GM21825 (cell line): Measurements from ENCODE around the gene RPP30.
A peak's percentile ranks its signal among the peaks of the same experiment; 100 is the strongest.
"Not testable (repeated sequence)": the region's sequence is repeated elsewhere in the genome, so short reads cannot be mapped to it uniquely, and the experiment has no call there.

Source experiments
- ATAC-seq: cut with Tn5 transposase; IDR thresholded peaks from one replicate; pipeline ENCODE4 v1.9.1; 2021; ENCODE audit warnings: mild to moderate bottlenecking, moderate library complexity; ENCODE audit not compliant: unreplicated experiment

The RPP30 gene

DNA sequence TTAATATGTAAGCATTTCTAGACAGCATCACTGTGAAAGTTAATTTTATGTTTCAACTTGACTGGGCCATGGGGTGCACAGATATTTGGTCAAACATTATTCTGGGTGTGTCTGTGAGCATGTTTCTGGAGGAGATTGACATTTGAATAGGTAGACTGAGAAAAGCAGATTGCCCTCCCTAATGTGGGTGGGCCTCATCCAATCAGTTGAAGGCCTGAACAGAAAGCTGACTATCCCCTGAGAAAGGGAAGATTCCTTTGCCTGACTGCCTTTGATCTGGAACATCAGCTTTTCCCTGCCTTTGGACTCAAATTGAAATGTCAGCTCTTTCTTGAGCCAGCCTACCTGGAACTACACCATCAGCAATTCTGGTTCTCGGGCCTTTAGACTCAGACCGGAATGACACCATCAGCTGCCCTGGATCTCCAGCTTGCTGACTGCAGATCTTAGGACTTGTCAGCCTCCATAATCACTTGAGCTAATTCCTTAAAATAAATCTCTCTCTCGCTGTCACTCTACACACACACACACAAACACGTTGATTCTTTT is 5.7 kb upstream of the RPP30 start:
- ATAC-seq, result no peak

DNA sequence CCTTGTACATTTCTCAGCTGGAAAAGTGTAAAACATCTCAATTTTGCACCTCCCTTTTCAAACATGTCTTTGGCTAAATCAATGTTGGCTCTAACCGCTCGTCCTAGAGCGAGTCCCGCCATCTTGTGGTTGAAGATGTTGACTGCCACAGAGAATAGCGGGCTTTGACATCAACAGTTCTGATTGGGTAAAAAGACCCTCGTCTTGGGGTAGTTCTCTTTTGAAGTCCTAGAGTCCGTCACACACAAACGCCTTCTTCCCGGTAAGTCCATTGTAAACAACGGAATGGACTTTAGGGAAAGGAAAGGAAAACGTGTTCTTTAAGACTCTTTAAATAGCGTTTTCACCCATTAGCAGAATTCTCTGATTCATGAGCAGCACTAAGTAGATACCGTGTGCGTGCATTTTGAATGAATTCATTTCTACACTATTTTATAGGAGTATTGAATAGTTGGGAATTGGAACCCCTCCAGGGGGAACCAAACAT is 452 bp upstream of the RPP30 start:
- peak; percentile 45 for ATAC-seq

DNA sequence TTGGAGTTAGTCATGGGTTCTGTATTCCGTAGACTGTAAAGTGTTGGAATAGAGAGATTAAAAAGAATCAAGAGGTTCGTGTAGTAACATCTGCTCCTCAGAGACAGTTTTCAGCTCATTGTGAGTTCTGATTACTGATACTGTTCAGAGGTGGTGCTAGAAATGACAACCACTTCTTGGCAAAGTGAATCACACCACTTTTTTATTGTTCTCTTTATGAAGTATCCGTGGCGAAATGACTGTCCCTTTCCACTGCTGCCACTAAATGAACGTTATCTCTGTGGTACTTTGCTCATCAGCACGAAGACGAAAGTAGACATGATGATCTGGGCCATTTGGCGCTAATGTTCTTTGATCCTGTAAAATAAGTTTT is 860 bp downstream of the RPP30 start:
- ATAC-seq, result no peak

DNA sequence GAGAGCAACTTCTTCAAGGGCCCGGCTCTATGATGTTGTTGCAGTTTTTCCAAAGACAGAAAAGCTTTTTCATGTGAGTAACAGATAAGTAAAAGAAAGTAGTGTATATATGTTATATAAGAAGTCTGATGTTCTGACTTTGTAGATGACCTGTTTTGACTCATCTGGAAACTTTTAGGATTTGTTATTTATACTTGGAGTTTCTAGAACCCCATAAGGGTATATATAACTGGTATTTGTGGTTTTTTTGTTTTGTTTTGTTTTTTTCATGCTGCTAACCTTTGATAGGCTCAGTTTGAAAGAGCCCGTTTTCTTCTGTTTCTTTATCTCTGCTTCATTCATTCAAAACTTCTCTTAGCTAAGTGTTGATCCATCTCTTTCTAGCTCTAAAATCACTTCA is 7.3 kb downstream of the RPP30 start:
- ATAC-seq, result no peak

DNA sequence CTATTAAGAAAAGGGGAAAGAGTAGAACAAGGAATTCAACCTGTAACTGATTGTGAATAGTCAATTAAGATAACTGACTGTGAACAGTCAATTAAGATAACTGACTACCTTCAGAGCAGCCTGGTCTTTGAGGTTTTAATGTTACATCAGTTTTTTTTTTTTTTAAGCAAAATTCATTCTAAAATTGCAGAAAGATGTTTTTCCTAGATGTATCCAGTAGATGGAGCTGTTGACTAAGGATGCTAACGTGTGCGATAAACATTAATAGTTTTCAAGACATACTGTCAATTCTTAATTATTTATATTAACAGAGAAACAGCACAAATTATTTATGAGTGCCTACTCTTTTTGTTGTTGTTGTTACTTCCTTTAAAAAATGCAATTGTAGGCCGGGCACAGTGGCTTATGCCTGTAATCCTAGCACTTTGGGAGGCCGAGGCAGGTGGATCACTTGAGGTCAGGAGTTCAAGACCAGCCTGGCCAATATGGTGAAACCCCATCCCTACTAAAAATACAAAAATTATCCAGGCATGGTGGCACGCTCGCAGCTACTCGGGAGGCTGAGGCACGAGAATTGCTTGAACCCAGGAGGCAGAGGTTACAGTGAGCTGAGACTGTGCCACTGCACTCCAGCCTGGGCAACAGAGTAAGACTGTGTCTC is 8.4 kb downstream of the RPP30 start:
- not testable (repeated sequence) for ATAC-seq

DNA sequence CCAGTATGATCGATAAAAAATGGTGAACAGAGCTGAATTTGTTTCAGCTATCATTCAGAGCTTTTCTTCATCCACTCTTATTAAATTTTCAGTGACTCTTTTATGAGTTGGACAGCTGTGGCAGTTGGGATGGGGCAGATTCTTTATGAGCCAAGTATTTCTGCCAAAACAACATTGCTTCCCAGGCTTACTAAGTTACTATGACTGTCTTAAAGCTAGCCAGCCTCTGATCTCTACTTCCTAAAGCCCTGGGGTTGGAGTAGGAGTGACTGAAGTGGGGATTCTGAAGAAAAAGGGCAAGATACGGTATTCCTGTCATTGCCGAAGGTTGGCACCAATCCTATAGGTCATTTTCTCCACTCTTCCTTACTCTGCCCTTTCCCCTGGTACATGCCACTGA is 12.7 kb downstream of the RPP30 start:
- no peak for ATAC-seq

DNA sequence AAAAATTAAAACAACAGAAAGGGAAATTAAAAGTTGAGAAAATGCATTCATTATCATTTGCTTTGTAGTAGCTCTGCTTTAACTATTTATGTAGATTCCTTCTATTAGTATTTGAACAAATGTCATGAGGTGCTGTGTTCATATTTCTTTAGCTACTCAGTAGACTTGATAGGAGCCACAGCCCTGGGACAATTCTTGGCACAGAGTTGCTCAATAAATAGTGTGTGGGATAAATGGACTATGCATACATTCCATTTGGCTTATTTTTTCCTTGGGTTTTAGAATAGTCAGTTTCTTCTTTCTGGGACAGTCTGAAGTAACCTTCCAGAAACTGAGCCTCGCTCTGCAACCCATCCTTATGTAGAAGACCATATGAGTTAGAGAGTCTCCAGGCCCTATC is 13.4 kb downstream of the RPP30 start:
- ATAC-seq, result no peak

DNA sequence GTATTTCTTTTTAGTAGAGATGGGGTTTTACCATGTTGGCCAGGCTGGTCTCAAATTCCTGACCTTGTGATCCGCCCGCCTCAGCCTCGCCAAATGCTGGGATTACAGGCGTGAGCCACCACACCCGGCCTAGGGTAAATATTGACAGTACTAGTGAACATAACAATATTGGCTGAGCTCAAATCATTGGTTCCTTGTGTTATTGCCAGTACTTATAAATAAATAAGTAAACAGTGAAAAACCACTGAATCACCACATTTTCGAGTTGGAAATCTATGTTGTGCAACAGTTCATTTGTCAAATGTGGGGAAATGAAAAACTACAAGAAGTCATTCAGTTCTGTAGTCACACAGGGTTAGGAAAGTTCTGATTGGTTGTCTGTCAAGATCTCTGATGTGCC is 15.8 kb downstream of the RPP30 start:
- ATAC-seq, result no peak

DNA sequence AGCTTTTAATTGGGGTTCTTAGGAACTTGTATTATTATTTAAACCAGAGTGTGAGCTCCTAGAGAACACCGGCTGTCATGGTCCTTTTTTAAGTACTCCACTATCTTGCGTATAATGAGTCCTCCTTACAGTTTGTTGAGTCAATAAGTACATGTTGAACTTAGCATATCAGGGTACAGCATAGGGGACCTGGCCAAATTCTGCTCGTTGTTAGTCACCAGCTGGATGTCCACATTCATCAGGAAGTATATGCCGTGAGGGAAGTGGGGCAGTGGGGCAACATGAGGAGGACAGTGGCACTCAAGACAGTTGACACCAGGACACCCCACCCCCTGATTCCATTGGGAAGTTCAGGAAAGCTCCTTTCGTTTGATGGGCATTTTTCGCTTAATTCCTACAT is 16.6 kb downstream of the RPP30 start:
- ATAC-seq, result no peak

DNA sequence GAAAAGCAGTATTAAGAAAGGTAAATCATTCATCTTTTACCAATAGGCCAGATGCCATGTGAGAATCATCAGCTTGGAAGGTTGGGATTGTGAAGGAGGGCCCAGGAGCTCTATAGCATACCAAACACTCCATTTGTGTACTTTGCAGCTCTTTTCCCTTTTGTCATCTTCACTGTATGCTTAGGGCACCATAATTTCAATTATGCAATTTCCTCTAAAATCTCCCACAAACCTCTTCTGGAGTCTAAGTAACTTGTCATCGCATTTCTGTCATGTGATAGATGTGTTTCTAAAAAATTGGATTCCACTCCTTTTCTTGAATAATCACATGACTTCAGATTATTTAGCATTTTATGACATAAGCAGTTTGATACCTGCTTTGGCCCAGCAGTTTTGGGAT is 17.9 kb downstream of the RPP30 start:
- no peak for ATAC-seq

DNA sequence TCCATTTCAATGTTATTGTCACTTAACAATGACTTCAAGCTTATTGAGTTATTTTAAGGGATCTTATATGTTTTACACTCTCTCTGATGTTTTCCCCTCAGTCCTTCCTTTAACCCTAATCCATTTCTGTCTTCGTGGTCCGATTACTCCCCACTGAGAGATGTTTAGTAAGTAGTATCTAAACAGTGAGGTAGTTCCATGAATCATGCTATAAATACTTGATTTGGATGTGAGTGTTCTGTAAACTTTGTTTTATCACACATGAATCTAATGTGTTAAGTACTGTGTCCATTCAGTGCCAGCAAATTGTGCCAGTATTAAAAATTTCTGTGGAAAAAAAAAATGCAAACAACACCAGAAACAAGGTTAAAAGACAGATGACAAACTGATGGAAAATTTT is 18.6 kb downstream of the RPP30 start:
- ATAC-seq, result no peak

DNA sequence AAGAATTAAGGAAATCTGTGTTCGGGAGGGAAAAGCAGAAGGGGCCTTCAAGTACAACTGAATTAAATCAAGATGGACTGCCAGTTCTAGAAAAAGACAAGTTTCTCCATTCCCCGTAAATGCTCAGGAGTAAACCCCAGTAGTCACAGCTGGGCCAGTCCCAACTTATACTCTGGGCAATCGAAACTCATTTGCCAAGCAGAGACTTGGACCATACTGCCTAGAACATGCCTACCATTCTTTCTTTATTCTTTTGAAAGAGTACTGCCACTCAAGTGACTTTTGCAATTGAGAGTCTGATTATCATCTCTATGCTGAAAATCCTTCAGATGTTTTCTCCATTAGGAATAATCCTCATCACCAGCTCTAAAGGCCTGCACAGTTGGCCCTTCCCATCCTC is 21.4 kb downstream of the RPP30 start:
- ATAC-seq, result no peak

DNA sequence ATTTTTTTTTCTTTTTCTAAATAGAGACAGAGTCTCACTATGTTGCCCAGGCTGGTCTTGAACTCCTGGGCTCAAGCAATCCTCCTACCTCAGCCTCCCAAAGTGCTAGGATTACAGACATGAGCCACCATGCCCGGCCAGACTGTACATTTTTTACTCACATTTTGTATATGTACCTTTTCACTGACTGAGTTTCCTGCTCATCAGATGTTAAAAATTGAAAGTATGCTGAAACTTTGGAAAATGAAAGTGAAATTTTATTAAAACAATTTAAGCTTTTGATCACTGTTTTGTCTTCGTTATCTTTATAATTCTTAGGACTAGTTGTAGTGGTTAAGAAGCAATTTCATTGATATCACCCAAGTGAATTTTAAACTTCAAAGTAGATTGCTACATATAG is 25.1 kb downstream of the RPP30 start:
- not testable (repeated sequence) for ATAC-seq

DNA sequence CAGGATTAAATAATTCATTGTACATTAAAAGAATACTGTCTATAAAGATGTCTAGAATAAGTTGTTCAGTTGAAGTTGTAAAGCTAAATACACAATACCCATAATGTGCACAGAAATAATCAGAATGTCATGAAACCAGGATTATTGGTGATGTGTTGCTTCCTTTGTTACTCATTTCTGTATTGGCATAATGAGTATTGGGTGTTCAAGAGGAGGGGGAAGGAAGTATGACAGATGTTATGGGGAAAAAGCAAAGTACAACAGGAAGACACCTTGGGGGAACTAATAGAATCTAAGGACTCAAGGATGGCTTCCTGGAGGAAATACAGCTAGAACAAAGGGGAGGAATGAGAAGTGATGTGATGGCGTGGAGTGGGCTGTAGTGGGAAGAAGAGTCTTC is 34.2 kb downstream of the RPP30 start:
- no peak for ATAC-seq

DNA sequence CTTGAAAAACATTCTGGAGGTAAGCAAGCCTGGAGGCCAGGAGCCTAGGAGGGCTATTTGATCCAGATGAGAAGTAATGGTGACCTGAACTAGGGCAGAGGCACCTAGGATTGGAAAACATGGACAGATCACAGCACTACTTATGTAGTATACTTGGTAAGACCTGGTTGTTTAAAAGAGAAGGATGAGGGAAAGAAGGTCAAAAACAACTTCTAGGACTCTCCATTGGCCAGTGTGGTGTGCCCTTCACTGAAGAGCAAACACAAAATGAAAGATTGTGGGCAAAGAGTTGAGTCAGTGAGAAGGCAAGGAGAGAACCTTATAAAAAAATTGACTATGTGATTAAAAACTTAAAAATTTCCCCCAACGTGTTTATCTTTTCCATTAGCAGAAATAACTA is 34.8 kb downstream of the RPP30 start:
- no peak for ATAC-seq

DNA sequence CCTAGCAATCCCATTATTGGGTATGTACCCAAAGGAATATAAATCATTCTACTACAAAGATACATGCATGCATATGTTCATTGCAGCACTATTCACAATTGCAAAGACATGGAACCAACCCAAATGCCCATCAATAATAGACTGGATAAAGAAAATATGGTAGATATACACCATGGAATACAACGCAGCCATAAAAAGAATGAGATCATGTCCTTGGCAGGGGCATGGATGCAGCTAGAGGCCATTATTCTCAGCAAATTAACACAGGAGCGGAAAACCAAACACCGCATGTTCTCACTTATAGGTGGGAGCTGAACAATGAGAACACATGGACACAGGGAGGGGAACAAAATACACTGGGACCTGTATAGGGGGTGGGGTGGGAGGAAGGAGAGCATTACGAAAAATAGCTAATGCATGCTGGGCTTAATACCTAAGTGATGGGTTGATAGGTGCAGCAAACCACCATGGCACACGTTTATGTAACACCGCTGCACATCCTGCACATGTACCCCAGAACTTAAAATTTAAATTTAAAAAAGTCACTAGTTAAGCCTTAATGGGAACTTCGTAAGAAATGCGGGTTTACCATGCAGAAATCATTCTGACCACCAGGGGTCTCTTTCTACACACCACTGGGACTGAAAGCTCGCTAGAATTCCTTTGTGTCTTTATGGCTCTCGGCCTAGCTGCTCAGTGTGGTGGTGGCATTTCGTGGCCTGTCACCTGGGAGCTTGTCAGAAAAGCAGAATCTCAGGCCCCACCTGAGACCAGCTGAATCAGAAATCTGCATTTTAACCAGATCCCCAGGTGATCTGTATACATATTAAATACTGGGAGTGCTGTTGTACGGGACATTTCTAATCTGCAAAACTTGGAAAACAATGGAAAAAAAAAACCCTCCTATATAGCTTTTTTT is 39.6 kb downstream of the RPP30 start:
- peak; percentile 73 for ATAC-seq

DNA sequence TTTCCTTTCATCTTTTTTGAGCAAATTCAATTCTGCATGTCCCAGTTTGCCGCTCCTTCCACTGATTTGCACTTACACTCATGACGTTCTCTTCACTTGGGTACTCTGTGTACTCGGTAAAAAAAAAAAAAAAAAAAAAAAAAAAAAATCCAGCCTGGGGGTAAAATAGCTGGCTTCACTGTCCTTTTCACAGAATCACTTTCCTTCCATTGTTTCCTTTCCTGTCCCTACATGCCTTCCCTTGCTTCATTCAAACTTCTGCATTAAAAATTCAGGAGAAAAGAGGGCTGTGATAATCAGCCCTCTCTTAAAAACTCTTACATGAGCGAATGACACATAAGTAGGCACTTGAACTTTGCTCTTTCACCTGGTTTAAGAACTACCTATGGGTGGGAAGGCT is 40.4 kb downstream of the RPP30 start:
- ATAC-seq, result no peak

DNA sequence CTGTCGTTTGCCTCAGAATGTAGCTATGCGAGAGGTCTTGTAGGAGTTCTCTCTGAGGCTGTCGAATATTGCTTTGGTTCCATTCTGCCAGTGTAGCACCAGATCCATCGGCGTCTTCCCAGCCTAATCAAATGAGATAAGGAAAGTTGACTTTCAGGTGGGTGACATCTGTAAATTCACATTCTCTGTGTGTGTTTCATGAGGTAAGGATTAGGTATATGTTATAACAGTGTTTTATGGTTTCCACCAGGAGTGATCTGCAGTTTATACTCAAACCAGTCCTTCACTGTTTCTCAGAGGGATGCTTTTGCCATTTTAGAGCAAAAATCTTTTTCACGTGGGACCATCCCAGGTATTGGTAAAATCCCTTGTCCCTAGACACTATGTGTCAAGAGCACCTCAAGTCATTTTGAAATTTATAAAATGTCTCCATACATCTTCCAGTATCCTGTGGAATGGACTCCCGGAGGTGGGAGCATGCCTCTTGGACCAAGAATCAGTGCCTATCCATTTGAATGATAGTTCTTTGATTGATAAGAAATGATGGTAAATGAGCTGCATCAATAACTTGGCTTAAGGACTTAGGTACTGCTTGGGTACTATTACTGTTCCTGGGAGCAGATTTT is 41.2 kb downstream of the RPP30 start:
- no peak for ATAC-seq

DNA sequence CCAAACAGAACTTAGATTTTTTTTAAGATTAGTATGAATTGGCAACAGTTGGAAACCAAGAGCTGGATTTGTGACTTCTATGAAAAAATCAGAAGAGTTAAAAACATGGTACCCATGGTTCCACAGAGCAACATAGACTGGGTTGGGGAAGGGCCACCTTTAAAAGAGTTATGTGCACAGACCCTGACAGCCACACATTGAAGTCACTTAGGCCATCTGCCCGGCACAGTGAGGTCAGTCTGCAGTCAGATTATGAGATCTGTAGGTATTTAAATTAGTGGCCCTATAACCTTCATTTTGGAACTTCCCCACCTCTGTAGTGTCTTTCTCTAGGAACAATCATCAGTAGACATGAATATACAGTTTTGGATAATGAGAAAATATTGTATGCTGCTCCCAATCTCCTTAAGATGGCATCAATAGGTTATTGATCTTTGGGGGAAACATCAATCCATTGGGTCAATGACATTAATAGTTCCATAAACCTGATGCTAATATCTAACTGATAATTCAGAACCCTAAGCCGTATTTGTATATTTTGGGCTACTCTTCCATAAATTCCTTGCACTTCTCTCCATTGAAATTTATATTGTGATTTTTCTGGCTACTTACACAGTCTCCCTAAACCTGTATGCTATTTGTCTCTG is 42.1 kb downstream of the RPP30 start:
- ATAC-seq, result no peak

DNA sequence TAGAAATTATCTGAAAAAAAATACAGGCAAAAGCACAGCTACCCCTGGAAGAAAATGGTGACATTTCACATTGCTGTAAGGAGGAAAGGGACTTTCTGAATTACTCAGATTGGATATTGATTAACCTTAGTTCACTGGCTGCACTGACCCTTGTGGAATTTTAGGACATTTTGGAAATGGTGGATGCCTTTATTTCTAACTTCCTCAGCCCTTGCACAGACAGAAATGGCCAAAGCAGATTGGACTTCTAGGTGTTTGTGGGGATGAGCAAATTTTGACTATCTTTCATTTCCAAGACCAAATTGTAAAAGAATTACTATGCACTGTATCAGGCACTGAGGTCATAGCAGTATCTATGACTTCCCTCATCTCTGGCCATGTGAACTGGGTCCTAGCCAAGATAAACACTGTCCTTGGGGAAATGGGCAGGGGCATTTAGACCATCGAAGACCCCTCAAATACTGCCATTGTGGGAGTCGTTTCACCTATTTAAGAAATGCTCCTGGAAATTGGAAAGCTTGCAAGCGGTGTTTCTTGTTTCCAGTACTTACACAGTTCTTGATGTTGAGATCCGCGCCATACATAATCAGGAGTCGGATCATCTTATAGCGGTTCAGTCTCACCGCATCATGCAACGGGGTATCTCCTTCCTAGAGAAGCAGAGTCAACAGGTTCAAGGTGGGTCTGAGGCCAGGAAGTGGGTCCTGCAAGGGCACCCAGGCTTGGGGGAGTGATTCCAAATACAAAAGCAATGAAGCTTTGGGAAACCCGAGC is 43.4 kb downstream of the RPP30 start:
- no peak for ATAC-seq

DNA sequence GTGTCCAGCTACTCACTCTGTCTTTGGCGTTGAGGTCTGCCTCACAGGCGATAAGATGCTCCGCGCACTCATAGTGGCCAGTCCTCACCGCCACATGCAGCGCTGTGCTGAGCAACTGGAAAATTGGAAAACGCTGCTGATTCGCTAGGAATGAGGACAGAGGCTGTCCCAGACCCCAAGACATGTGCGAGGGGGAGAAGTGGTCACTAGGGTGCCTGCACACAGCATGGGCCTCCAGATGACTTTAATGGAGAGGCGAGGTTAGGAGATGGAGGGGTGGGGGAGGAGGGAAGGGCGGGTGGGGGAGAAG is 43.9 kb downstream of the RPP30 start:
- ATAC-seq, result no peak
